ENCODE measurements around the gene ESR1.
A peak's percentile ranks its signal among the peaks of the same experiment; 100 is the strongest.

The ESR1 gene

DNA sequence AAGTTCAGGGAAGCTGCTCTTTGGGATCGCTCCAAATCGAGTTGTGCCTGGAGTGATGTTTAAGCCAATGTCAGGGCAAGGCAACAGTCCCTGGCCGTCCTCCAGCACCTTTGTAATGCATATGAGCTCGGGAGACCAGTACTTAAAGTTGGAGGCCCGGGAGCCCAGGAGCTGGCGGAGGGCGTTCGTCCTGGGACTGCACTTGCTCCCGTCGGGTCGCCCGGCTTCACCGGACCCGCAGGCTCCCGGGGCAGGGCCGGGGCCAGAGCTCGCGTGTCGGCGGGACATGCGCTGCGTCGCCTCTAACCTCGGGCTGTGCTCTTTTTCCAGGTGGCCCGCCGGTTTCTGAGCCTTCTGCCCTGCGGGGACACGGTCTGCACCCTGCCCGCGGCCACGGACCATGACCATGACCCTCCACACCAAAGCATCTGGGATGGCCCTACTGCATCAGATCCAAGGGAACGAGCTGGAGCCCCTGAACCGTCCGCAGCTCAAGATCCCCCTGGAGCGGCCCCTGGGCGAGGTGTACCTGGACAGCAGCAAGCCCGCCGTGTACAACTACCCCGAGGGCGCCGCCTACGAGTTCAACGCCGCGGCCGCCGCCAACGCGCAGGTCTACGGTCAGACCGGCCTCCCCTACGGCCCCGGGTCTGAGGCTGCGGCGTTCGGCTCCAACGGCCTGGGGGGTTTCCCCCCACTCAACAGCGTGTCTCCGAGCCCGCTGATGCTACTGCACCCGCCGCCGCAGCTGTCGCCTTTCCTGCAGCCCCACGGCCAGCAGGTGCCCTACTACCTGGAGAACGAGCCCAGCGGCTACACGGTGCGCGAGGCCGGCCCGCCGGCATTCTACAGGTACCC lies at the start of gene ESR1:
Gene ESR1, plus strand, starts transcription at position 170 of the 858 bp plus-strand sequence. Its CDS starts 231 bp downstream, at position 401.
- peak; percentile 14 for DNase-seq

GRCh38 chr6:151760486-151760885 lies 47.0 kb upstream of the ESR1 start:
- no peak for DNase-seq

DNA sequence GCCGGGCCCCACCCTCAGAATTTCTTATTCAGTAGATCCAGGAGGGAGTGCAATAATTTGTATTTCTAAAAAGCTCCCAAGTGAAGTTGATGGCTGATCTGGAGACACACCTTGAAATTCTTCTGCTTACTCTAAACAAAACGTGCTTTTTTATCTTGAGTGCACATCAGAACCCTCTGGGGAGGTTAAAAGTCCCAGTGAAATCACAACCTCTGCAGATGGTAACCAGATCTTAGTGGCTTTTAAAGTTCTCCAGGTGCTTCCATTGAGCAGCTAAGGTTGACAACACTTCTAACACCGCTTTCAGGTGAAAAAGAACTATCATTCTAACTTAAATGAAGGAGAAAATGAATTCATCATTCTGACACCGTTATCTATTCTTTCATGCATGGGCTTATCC lies 45.6 kb upstream of the ESR1 start:
- DNase-seq: no peak

- DNase-seq: no peak
These were observed 44.7 kb upstream of the ESR1 start for GRCh38 chr6:151762817-151763216.

GRCh38 chr6:151763303-151763702 lies 44.2 kb upstream of the ESR1 start:
- no peak for DNase-seq

- peak; percentile 51 for DNase-seq
These were observed 43.4 kb upstream of the ESR1 start for GRCh38 chr6:151763938-151764680.

DNA sequence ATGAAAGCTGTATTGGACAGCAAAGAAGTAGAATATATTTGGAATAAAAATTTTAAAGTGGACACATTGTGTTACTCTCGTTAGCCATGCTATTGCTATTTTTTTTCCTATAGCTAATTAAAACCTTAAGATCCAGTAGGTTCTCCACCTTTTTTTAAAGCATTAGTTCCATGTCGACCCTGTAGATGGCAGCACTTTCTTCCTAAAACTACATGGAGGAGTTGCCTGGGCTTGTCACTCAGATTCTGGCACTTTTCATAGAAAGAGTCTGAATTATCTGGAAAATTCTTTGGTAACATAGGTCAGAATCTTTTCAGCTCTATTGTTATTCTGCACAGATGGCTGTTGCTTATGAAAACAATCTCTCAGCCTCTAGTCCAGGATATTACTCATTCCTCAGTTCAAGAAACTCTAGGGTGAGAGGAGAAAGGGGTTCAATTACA lies 42.0 kb upstream of the ESR1 start:
- peak; percentile 19 for DNase-seq

- DNase-seq: no peak
These were observed 35.0 kb upstream of the ESR1 start for GRCh38 chr6:151772446-151772845.

- DNase-seq: no peak
These were observed 34.1 kb upstream of the ESR1 start for GRCh38 chr6:151773382-151773781.

DNA sequence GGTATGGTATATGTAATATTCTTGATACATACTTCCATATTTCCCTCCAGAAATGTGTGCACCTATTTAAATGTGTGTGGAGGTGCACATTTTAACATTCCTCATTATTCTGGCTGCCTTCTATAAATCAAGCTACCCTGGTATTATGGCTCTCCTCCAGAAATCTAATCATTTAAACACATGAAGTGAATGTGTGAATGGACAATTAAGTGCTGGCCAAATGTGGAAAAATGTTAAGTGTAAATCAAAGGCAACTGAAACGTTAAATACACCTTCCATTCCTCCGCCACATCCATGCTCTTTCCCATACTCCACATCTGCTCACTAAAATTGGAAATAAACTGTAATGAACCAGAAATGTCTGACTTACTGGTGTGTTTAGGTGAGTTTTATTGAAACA lies 24.9 kb upstream of the ESR1 start:
- no peak for DNase-seq

- no peak for DNase-seq
These were observed 23.8 kb upstream of the ESR1 start for GRCh38 chr6:151783692-151784091.

DNA sequence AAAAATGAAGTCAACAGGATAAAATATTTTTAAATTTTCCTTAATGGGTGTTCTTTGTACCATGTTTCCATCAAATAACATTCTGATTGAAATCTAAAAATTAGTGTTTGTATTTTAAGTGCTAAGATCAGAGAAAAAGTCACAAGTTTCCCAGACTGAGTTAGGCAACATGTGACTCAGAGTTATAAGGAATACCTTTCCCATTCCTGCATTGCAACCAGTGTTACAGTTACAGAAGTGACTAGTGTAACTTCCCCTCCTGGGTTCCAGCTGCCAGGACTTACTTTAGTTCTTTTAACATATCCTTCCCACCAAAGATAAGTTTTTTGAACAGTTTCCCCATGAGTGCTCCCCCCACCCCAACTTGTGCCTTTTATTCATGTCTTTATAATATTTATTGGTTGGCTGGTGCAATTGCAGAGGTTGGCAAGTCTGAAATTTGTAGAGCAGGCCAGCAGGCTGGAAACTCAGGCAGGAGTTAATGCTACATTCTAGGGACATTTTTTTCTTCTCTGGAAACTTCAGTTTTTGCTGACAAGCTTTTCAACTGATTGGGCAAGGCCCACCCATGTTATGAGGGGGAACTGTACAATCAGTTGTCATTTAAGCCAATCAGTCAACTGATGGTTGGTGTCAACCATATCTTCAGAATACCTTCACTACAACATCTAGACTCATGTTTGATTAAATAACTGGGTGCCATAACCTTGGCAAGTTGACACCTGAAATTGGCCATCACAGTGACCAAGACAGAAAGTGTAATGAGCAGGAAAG lies 22.9 kb upstream of the ESR1 start:
- no peak for DNase-seq

DNA sequence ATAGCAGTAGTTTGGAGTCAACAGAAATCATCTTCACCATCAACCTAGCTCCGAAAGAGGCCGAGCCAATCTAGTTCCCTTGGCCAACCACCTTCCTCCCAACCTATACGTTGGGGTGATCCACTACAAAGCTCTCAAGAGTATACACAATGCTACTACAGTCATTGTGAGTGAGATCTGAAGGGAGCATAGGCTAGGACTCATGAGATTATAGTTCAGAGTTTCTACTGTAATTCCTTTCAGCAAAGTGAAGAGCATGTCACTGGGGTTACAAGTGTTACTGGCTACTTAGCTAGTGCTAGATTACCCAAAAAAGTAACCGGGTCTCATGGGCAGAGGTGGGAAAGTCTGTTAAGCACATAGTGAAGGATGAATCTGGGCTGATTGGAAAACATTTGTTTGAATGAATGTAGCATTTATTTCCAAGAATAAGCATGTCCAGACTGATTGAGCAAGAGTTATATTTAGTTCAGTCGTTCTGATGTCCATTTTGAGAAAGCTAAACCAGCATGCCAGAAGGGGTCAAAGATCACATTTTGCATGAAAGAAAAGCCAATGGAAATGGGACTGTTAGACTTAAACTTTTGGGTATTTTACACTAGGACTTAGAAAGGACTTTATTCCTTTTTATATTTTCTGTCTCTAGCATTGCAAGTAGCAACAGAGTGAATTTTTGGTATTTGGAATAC lies 10.5 kb upstream of the ESR1 start:
- DNase-seq: no peak

GRCh38 chr6:151803743-151804142 lies 3.7 kb upstream of the ESR1 start:
- no peak for DNase-seq

- DNase-seq: no peak
These were observed 2.7 kb upstream of the ESR1 start for GRCh38 chr6:151804585-151805285.

- DNase-seq: no peak
These were observed 2.1 kb upstream of the ESR1 start for GRCh38 chr6:151805286-151805840.

GRCh38 chr6:151806757-151807512 lies 547 bp upstream of the ESR1 start:
- no peak for DNase-seq

DNA sequence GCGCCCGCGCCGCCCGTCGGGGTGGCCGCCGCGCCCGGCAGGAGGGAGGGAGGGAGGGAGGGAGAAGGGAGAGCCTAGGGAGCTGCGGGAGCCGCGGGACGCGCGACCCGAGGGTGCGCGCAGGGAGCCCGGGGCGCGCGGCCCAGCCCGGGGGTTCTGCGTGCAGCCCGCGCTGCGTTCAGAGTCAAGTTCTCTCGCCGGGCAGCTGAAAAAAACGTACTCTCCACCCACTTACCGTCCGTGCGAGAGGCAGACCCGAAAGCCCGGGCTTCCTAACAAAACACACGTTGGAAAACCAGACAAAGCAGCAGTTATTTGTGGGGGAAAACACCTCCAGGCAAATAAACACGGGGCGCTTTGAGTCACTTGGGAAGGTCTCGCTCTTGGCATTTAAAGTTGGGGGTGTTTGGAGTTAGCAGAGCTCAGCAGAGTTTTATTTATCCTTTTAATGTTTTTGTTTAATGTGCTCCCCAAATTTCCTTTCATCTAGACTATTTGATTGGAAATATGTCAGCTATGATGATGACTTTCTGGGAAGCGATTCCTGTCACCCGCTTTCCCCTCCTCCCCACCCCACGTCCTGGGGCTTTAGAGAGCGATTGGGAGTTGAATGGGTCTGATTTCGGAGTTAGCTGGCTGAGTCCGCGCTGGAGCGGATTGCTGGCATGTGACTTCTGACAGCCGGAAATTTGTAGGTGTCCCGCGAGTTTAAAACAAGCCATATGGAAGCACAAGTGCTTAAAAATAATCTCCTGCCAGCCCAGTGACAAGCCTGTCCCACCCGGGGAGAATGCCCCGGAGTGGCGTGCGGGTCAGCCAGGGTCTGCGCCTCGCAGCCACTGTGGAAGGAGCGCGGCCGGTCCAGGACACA lies 1.1 kb downstream of the ESR1 start:
- no peak for DNase-seq

DNA sequence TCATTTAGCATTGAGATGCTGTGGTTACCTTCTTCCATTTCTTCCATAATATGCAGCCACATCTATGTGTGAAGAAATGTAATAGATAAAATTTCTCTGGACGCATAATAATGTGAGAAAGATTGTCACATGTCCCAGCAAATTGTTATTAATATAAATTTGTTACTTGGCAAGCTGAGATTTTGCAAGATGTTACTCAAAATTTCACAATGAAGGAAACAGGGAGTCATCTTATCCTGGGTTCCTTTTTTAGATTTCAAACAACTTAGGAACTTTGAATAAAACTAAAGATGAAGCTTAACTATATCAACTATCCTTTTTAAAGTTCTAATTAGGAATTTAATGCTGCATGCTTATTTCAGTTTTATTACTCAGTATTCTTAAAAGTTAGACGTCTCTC lies 3.6 kb downstream of the ESR1 start:
- DNase-seq: no peak

DNA sequence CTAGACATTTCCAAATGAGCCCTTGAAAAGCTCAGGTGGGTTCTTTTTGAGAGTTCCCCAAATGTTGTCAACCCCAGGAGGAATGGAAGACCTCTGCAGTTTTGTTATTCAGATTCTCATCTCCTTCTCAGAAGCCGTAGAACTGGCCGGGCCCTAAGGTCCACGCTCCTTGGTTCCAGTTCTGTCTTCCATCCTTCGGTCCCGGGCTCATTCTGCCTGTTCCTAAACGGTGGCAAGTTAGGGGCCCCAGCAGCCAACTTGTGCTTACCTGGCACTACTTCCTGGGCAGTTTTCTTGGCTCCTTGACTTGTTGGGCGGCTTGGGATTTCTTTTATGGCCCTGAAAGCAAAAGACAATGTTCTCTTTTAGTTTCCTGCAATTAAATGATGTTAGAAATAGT lies 6.4 kb downstream of the ESR1 start:
- DNase-seq: no peak

Measured in activated naive CD4-positive, alpha-beta T cell treated with anti-CD3 and anti-CD28 coated beads, Interleukin-2, amount 50 U/mL, for 16 hours (primary cell).